H9 (cell line): ENCODE data around the gene FEN1. TPM values are rescaled to one million over a fixed set of nuclear protein-coding genes. Genes with fewer than 3 reads are reported as not detected.

Experiments
- DNase-seq: peaks from one replicate; pipeline ENCODE4 v3.0.0-alpha.2; 2017
- H2AFZ ChIP-seq: one replicate; pipeline ENCODE4 v1.6.1; 2013; ENCODE audit warnings: mild to moderate bottlenecking, low read length, control low read depth, moderate library complexity
- H2AK5ac ChIP-seq: 2 replicates; pipeline ENCODE4 v1.6.1; 2013; ENCODE audit warnings: low read length, control low read depth, mixed read lengths; ENCODE audit not compliant: insufficient read length
- H2BK120ac ChIP-seq: one replicate; pipeline ENCODE4 v1.6.1; 2013; ENCODE audit warnings: low read depth, mild to moderate bottlenecking, low read length, control low read depth, inconsistent platforms; ENCODE audit not compliant: poor library complexity, severe bottlenecking
- H2BK12ac ChIP-seq: 2 replicates; pipeline ENCODE4 v1.6.1; 2013; ENCODE audit warnings: low read length, control low read depth, mixed read lengths, low read depth; ENCODE audit not compliant: insufficient read length
- H2BK15ac ChIP-seq: 2 replicates; pipeline ENCODE4 v1.6.1; 2013; ENCODE audit warnings: low read depth, low read length, control low read depth
- H2BK20ac ChIP-seq: one replicate; pipeline ENCODE4 v1.6.1; 2013; ENCODE audit warnings: low read depth, mild to moderate bottlenecking, low read length, control low read depth, inconsistent platforms; ENCODE audit not compliant: poor library complexity, severe bottlenecking
- H2BK5ac ChIP-seq: 2 replicates; pipeline ENCODE4 v1.6.1; 2013; ENCODE audit warnings: low read length, control low read depth, mixed read lengths; ENCODE audit not compliant: insufficient read length
- H3K14ac ChIP-seq: 2 replicates; pipeline ENCODE4 v1.6.1; 2013; ENCODE audit warnings: low read length, control low read depth; ENCODE audit not compliant: insufficient read depth
- H3K18ac ChIP-seq: 2 replicates; pipeline ENCODE4 v1.6.1; 2013; ENCODE audit warnings: low read depth, mild to moderate bottlenecking, mixed read lengths, low read length, control low read depth; ENCODE audit not compliant: insufficient read length
- H3K23ac ChIP-seq: 2 replicates; pipeline ENCODE4 v1.6.1; 2013; ENCODE audit warnings: low read length, control low read depth, mixed read lengths, low read depth; ENCODE audit not compliant: insufficient read length
- H3K23me2 ChIP-seq: 2 replicates; pipeline ENCODE4 v1.6.1; 2013; ENCODE audit warnings: low read depth, mild to moderate bottlenecking, mixed read lengths, low read length, control low read depth; ENCODE audit not compliant: insufficient read length, poor library complexity, severe bottlenecking
- H3K27ac ChIP-seq: 2 replicates; pipeline ENCODE4 v1.5.1; 2013; ENCODE audit warnings: low read length, control low read depth, mixed read lengths, low read depth; ENCODE audit not compliant: insufficient read length
- H3K27me3 ChIP-seq: 2 replicates; pipeline ENCODE4 v1.6.1; 2013; ENCODE audit warnings: low read length, control low read depth, inconsistent platforms; ENCODE audit not compliant: insufficient read depth
- H3K4ac ChIP-seq: 2 replicates; pipeline ENCODE4 v1.6.1; 2013; ENCODE audit warnings: low read depth, mild to moderate bottlenecking, control low read depth, inconsistent platforms, low read length, moderate library complexity
- H3K4me1 ChIP-seq: 2 replicates; pipeline ENCODE4 v1.6.1; 2013; ENCODE audit warnings: low read length, control low read depth, inconsistent platforms; ENCODE audit not compliant: insufficient read depth
- H3K4me2 ChIP-seq: 2 replicates; pipeline ENCODE4 v1.6.1; 2013; ENCODE audit warnings: low read length, control low read depth, mixed read lengths; ENCODE audit not compliant: insufficient read length, insufficient read depth
- H3K56ac ChIP-seq: 2 replicates; pipeline ENCODE4 v1.6.1; 2013; ENCODE audit warnings: low read depth, mild to moderate bottlenecking, mixed read lengths, low read length, control low read depth; ENCODE audit not compliant: insufficient read length
- H3K79me1 ChIP-seq: 2 replicates; pipeline ENCODE4 v1.6.1; 2013; ENCODE audit warnings: low read depth, mild to moderate bottlenecking, moderate library complexity, low read length, control low read depth, inconsistent platforms; ENCODE audit not compliant: insufficient read depth, poor library complexity, severe bottlenecking
- H3K79me2 ChIP-seq: 2 replicates; pipeline ENCODE4 v1.6.1; 2013; ENCODE audit warnings: low read length, control low read depth, inconsistent platforms; ENCODE audit not compliant: insufficient read depth
- H3K9ac ChIP-seq: 2 replicates; pipeline ENCODE4 v1.6.1; 2013; ENCODE audit warnings: low read length, control low read depth, mixed read lengths; ENCODE audit not compliant: insufficient read length; ENCODE audit errors: extremely low read depth
- H3K9me3 ChIP-seq: one replicate; pipeline ENCODE4 v1.6.1; 2013; ENCODE audit warnings: low read depth, low read length, inconsistent platforms; ENCODE audit not compliant: control insufficient read depth
- H3T11ph ChIP-seq: one replicate; pipeline ENCODE4 v1.6.1; 2013; ENCODE audit warnings: mild to moderate bottlenecking, low read length, control low read depth, inconsistent platforms
- H4K20me1 ChIP-seq: one replicate; pipeline ENCODE4 v1.6.1; 2013; ENCODE audit not compliant: control insufficient read depth, insufficient read length, insufficient read depth
- H4K5ac ChIP-seq: 2 replicates; pipeline ENCODE4 v1.6.1; 2013; ENCODE audit warnings: low read depth, mild to moderate bottlenecking, mixed read lengths, low read length, control low read depth; ENCODE audit not compliant: insufficient read length
- H4K8ac ChIP-seq: replicated peaks from 2 replicates; pipeline ENCODE4 v1.6.1; 2013; ENCODE audit warnings: low read length, control low read depth, mixed read lengths, low read depth; ENCODE audit not compliant: insufficient read length
- H4K91ac ChIP-seq: 2 replicates; pipeline ENCODE4 v1.6.1; 2013; ENCODE audit warnings: low read depth, mild to moderate bottlenecking, moderate library complexity, mixed read lengths, low read length, control low read depth; ENCODE audit not compliant: insufficient read length
- H3K27ac Mint-ChIP-seq, 3 experiments: 2 replicates in 2 of 3; 3 replicates in 1 of 3; pipeline ENCODE4 v1.8.0; 2020 to 2021; ENCODE audit warnings: mixed read lengths in 3 of 3, mild to moderate bottlenecking in 1 of 3, moderate library complexity in 1 of 3
- H3K27me3 Mint-ChIP-seq: 2 replicates; pipeline ENCODE4 v1.8.0; 2021; ENCODE audit warnings: low read depth, mild to moderate bottlenecking, moderate library complexity, mixed read lengths
- H3K36me3 Mint-ChIP-seq, 3 experiments: 2 replicates in 2 of 3; 3 replicates in 1 of 3; pipeline ENCODE4 v1.8.0; 2020 to 2021; ENCODE audit warnings: low read depth in 3 of 3, mixed read lengths in 3 of 3; ENCODE audit not compliant: insufficient read depth in 1 of 3
- H3K4me1 Mint-ChIP-seq, 2 experiments: 2 replicates each; pipeline ENCODE4 v1.8.0; 2020; ENCODE audit warnings: mixed read lengths in 2 of 2
- H3K4me3 Mint-ChIP-seq, 2 experiments: 2 replicates in 1 of 2; 3 replicates in 1 of 2; pipeline ENCODE4 v1.8.0; 2020 to 2021; ENCODE audit warnings: mild to moderate bottlenecking in 2 of 2, mixed read lengths in 2 of 2, moderate library complexity in 1 of 2
- H3K9me3 Mint-ChIP-seq, 2 experiments: 2 replicates in 1 of 2; 3 replicates in 1 of 2; pipeline ENCODE4 v1.8.0; 2020; ENCODE audit warnings: mild to moderate bottlenecking in 2 of 2, mixed read lengths in 2 of 2, moderate library complexity in 1 of 2
- WGBS: extraction: QIAGEN DNeasy Blood & Tissue Kit; methylation state at CpG from one replicate; pipeline ENCODE4 v1.1.7; 2013; ENCODE audit warnings: missing lambda C conversion rate, low lambda C conversion rate, mixed read lengths; ENCODE audit not compliant: insufficient read length; ENCODE audit errors: extremely low coverage; 5-methylcytosine and 5-hydroxymethylcytosine counted together
- total RNA-seq: library from RNA; stranded (reverse); gene quantifications from 2 replicates; pipeline ENCODE4 v1.2.1, GENCODE V29; 2021
- TF ChIP-seq, protein P1 (sequence below): fragments of 200-600 bp; sonication (generic); conservative IDR thresholded peaks from 3 replicates; pipeline ENCODE4 v1.8.0; 2021; ENCODE audit warnings: antibody characterized with exemption, mild to moderate bottlenecking

The FEN1 gene
- total RNA-seq, 1 experiment from 2014 or later, result 114 TPM

DNA sequence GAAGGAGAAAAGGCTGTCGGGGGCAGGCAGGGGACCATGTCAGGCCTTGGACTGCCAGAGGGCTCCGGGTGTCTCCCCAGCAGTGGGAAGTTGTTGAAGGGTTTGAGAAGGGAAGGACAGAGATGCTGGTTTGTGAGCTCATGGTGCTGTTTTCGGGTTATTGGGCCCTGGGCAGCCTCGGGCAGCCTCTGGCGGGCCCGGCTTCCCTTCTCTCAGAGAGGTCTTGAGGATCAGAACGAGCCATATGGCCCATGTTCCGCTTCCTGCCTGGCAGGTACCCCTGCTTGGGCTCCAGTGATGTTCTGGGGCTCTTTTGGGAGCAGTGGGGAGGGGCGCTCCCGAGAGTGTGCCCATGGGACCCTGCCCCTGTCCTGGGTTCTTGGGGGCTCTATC is 30.5 kb upstream of the FEN1 start:
- Histone ChIP-seq H3K27ac (no peak overlapping the region), H3K9me3 (no peaks in the 10 kb centered on the region), H2BK5ac (no peak overlapping the region), H2BK120ac (no peak overlapping the region), H3K27me3 (no peaks in the 10 kb centered on the region), H2AFZ (no peak overlapping the region), H2BK15ac (no peak overlapping the region), H4K91ac (no peak overlapping the region), H3K9ac (no peak overlapping the region), H3K79me1 (no peaks in the 10 kb centered on the region), H3K23me2 (no peaks in the 10 kb centered on the region), H4K5ac (no peak overlapping the region), H4K20me1 (no peaks in the 10 kb centered on the region), H3K4me2 (no peak overlapping the region), H2BK12ac (no peak overlapping the region), H3K79me2 (no peaks in the 10 kb centered on the region), H3K4me1 (no peaks in the 10 kb centered on the region; the same call in 1 of the 2 replicates), H3K14ac (no peak overlapping the region), H3K56ac (no peak overlapping the region), H3K23ac (no peak overlapping the region), H3T11ph (no peak overlapping the region), H2AK5ac (no peak overlapping the region), H2BK20ac (no peak overlapping the region), H3K18ac (no peak overlapping the region), H3K4ac (no peak overlapping the region), H4K8ac (no peak overlapping the region)
- Mint-ChIP-seq H3K4me3 (no peak overlapping the region), H3K27me3 (no peaks in the 10 kb centered on the region), H3K27ac (peak overlapping the region in 2 of 3 experiments; percentile 19 to 60; a peak in 2 of 7 replicates), H3K4me1 (peaks cover 30 to 48% of the 10 kb centered on the region in 2 experiments), H3K9me3 (no peaks in the 10 kb centered on the region), H3K36me3 (no peaks in the 10 kb centered on the region)
- TF ChIP-seq, protein P1, sequence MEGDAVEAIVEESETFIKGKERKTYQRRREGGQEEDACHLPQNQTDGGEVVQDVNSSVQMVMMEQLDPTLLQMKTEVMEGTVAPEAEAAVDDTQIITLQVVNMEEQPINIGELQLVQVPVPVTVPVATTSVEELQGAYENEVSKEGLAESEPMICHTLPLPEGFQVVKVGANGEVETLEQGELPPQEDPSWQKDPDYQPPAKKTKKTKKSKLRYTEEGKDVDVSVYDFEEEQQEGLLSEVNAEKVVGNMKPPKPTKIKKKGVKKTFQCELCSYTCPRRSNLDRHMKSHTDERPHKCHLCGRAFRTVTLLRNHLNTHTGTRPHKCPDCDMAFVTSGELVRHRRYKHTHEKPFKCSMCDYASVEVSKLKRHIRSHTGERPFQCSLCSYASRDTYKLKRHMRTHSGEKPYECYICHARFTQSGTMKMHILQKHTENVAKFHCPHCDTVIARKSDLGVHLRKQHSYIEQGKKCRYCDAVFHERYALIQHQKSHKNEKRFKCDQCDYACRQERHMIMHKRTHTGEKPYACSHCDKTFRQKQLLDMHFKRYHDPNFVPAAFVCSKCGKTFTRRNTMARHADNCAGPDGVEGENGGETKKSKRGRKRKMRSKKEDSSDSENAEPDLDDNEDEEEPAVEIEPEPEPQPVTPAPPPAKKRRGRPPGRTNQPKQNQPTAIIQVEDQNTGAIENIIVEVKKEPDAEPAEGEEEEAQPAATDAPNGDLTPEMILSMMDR, result no peak
- no CpG with 5 or more reads among the region's 10 CpGs for WGBS
- no peak for DNase-seq
